HG02938 (cell line): ENCODE measurements around the gene KANK4.

Experiments
- ATAC-seq: cut with Tn5 transposase; IDR thresholded peaks from one replicate; pipeline ENCODE4 v1.9.1; 2021; ENCODE audit warnings: mild to moderate bottlenecking, moderate library complexity; ENCODE audit not compliant: unreplicated experiment

Gene KANK4

DNA sequence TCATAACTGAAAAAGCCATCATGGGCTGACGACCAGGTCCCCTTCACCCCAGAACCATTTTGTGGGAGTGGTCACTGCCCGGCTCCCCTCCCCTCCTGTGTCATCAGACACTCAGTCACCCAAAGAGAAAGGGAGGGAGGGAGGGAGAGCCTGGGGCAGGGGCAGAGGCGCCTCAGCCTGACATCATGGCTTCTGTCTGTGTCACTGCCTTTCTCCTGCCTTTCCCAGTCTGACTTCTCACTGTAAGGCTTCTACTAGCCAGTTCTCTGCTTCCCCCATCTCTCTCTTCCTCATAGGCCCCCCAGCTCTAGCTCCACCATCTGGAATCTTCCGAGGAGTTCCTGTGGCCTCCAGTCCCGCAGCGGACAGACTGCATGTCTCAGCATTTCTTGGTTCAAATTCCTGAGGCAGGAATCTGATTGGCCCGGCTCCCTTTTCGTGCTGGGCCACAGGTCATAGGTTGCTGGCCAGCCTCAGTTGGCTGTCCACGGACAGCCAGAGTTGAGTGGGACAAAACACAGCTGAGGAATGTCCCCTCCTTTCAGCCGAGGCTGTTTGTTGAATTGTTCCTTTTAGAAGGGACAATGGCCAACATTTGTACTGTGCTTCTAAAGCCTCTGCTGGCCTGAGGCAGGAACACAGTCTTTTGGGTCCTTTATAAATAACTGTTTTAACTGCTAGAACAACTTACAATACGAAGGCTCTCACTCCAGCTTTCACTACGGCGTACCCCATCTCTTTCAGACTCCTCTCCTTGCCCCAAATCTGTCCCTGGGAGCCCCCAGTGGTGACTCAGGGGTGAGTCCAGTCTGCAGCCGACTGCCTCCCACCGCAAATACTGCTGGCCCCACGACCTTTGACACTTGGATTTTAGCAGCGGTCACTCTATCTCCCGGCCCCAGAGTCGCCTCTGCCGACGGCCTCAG, 18.7 kb upstream of the KANK4 start:
- ATAC-seq, result no peak

DNA sequence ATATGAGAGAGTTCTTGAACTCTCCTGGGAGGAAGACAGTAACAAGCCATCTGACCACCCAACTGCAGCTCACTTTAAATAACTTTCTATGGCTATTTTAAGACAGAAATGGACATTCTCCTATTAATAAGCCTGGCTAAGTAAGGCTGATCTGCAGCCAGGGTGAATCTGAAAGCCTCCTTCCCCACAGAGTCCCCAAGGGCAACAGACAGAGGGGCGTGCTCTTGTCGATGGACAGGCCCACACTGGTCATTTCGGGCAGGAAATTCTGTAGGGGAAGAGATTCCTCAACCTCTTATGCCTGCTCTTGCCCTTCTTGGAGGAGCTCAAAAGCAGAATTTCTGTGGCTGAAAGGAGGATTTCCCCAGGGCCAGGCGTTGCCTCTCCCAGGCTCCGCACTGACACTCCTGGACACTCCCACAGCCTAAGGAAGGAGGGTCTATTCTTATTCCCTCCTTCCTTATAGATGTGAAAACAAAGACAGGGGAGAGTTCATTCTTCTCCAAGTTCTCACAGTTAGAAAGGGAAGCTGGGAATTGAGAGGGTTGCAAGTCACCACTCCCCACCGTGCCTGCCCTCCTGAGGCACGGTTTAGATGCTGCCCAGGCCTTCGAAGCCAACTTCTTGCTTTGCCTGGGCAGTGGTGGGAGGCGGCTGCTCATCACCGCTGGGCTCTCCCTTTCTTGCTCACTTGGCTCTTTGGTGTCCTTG, 17.9 kb upstream of the KANK4 start:
- ATAC-seq, result no peak

DNA sequence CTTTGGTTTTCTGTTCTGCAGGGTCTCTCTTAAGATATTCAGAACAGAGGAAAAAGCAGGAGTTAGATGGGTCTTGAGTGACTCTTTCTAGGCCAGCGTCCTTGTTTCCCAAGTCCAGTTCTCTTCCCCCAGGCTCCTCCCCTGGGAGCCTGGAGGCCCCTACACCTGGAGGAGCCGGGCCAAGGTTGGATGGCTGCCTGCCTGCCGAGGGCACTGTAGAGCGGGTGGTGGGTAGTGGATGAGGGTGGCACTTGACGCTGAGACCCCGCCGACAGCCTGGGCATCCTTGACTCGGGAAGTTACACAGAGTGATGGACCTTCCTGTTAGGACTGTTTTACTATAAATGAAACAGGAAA, 17.4 kb upstream of the KANK4 start:
- ATAC-seq, result no peak

DNA sequence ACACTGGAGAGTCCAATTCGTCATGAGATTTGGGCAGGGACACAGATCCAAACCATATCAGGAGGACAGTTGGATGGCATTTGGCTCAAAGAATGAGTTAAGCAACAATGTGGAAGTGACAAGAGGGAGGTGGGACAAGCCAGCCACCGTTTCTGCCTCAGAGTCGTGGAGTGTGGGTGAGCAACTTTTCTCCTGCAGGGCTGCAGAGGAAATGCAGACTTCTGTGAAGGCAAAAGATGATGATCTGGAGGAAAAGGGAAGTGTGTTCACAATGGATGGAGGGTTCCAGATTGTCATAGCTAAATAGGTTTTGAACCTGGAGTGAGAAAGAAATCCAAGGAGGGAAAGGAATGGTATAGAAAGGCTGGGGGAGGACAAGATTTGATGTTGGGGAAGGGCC, 16.4 kb upstream of the KANK4 start:
- no peak for ATAC-seq

DNA sequence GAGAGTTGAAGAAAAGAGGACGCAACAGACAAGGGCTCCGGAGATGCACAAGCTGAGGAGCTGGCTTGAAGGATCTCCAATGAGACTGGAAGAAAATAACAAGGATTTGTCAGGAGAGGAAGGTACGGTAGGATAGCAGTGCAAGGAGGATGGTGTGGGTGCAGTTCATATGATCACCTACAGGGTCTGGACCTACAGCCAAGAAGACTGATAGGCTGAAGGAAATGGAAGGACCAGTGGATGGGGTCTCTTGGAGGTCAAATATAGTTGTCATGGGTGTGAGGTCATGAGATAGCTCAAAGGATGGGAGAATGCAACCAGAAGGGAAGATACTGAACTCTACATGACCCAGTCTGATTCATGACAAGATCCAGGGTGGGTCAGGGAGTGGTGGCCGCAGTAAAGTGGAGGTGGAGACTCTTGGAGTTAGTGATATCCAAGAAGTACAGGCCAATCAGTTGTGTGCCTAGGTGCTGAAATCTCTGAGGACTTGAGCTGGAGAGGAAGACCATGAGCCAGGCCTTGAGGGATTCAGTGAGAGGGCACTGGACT, 15.3 kb upstream of the KANK4 start:
- no peak for ATAC-seq

- ATAC-seq, result no peak
Measured at GRCh38 chr1:62333441-62333840, 14.2 kb upstream of the KANK4 start.

DNA sequence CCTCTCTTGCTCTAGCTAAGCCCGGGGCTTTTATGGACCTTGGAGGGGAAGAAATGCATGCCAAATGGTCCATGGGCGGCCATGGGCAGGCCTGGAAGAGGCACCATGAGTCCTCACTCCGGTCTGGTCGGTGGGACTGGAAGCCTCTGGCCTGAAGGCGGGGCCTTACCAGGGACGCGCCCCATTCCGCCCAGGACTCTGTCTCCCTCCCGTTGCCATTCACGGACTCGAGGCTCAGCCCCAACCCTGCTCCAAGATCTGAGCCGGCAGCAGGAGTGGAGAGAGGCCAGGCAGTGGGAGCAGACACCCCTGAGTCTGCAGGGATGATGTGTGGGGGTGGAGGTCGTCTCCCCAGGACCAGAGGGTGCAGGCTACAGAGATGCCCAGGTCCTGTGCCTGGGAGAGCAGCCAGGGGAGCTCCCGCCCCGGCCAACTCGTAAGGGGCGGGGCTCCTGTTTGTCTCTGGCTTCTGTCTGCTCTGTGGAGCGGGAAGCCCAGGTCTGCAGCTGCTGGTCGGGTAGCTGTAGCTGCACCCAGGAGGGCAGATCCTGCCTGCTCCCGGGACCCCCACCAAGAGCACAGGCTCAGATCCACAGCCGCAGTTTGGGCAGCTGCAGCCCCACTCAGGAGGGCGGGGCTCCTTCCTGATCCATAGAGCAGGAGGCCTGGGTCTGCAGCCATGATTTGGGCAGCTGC, 8.3 kb upstream of the KANK4 start:
- ATAC-seq, result no peak

GRCh38 chr1:62325681-62326080, 6.4 kb upstream of the KANK4 start:
- ATAC-seq, result no peak

DNA sequence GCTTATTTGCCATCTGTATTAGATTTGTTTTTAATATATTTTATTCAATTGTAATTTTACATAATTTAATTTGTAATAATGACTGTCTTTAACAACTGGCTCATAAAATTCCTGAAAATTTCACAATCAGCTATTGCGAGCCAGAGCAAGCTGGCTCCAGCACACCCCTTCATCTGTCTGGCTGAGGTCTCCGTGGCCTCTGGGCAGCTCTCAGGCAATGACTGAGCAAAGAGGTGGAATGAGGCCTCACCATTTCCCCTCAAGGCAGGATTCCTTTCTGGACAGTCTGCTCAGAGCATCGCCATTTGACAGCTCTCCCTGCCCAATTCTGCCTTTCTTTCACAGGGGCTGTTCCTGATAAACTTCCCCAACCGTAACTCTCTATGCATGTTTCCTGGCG, 5.8 kb upstream of the KANK4 start:
- ATAC-seq, result no peak

GRCh38 chr1:62321446-62321845, 2.2 kb upstream of the KANK4 start:
- ATAC-seq, result no peak

- no peak for ATAC-seq
Measured at GRCh38 chr1:62318320-62318755, 896 bp downstream of the KANK4 start.

GRCh38 chr1:62317021-62317768, 2.0 kb downstream of the KANK4 start:
- ATAC-seq, result no peak

DNA sequence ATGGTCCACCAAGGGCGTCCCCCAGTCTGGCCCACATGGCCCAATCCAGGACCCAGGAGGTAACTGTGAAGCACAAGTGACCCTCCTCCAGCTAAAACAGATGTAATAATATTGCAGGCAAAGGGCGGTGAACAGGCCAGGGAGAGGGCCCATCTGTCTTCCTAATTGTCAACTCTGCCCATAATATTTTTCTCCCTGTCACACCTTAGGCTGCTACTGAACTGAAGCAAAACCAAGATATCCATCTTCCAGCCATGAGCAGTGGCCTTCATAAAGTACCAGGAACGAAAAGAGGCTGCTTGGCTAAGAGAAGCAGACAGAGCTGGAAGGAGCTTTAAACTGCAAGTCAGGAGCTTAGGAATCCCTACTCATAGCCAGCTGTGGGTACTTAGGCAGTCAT, 3.1 kb downstream of the KANK4 start:
- no peak for ATAC-seq

GRCh38 chr1:62315387-62315786, 3.8 kb downstream of the KANK4 start:
- no peak for ATAC-seq

- ATAC-seq, result no peak
Measured at GRCh38 chr1:62314454-62315350, 4.5 kb downstream of the KANK4 start.

DNA sequence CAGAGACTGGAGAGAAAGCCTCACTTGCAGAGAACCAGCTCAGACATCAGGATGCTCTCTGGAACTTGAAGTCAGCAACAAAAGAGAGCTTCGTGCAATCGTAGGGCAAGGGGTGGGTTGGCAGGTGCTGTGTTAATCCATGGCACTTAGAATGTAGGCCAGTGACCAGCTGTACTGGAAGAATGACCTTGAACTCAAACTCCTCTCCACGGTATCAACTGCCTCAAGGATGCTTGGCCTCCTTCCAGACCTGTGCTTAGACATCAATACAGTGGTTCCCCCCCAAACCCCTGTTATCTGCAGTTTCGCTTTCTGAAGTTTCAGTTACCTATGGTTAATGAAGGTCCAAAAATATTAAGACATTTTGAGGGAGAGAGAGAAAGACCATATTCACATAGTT, 6.5 kb downstream of the KANK4 start:
- ATAC-seq, result no peak

DNA sequence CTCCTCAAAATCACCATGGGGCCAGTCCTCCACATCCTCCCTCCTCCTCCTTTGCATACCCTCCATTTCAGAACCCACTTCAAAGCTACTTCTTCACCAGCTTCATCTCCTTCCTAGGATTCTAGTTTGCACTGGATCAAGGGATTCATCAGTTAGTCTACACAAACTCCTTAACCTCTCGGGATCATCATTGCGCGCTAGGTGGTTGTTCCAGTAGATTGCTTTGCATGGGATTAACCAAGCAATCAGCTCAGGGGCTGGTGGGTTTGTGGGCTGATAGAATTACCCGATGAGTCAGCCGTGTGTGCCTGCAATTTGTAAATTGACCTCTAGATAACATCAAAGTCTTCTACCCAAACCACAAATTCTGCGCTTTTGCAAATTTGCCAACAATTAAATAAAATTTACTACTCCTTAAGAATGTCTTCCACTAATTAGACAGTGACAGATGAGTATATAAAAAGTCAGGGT, 7.7 kb downstream of the KANK4 start:
- ATAC-seq, result no peak

- ATAC-seq, result no peak
Measured at GRCh38 chr1:62309906-62310305, 9.3 kb downstream of the KANK4 start.

DNA sequence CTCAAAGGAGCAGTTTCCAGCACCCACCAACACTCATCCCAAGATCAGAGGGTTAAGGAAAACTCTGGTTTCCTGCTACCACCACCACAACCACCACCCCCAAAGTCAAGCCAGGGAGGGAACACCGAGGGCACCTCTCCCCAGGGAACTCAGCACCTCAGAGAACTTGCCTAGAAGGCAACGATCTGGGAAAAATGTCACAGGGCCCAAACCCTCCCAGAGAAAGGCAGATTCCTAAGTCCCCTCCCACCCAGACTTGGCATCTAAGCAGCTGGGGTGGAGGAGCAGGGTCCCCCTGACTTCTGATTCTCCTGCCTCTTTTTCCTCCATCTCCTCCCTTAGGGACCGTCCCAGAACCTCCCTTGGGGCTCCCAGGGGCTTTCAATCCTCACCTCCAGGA, 10.6 kb downstream of the KANK4 start:
- ATAC-seq, result no peak
